IMR-90 (cell line): Measurements from ENCODE around the gene LMO2. TPM values are rescaled to one million over a fixed set of nuclear protein-coding genes. Genes with fewer than 3 reads are reported as not detected.

Experiments used
- ATAC-seq: fragments of 200-7000 bp; cut with Tn5 transposase; 2 replicates; pipeline ENCODE4 v1.9.1; 2020; ENCODE audit warnings: low read depth, mild to moderate bottlenecking, moderate library complexity
- BruUV-seq: library from RNA; stranded (reverse); fragments of 400-500 nt; replicated peaks from 2 replicates; lab custom pipeline; 2021; lab: Mats Ljungman, UMichigan
- CTCF ChIA-PET: fragments of 300-600 bp; formaldehyde crosslinking; extraction: SDS; loops from one replicate; lab custom pipeline; 2021; ENCODE audit warnings: antibody characterized with exemption; lab: Yijun Ruan, JAX
- POLR2A ChIA-PET: fragments of 300-600 bp; sonication (Branson Sonifier 250); formaldehyde crosslinking; loops from one replicate; lab custom pipeline; 2022; ENCODE audit warnings: antibody characterized with exemption; ENCODE audit not compliant: unreplicated experiment; lab: Charles Lee
- DNase-seq: peaks from one replicate; pipeline ENCODE4 v3.0.0; 2013
- H2AFZ ChIP-seq: replicated peaks from 2 replicates; pipeline ENCODE3; 2013; ENCODE audit warnings: low read length, mild to moderate bottlenecking; ENCODE audit not compliant: poor library complexity
- H2AK5ac ChIP-seq: 2 replicates; pipeline ENCODE4 v1.6.1; 2013; ENCODE audit warnings: low read depth, low read length, inconsistent platforms
- H2AK9ac ChIP-seq: replicated peaks from 2 replicates; pipeline ENCODE3; 2013; ENCODE audit warnings: mild to moderate bottlenecking, low read depth, low read length, moderate library complexity; ENCODE audit not compliant: poor library complexity
- H2BK120ac ChIP-seq: 2 replicates; pipeline ENCODE4 v1.6.1; 2013; ENCODE audit warnings: low read depth, low read length, inconsistent platforms
- H2BK15ac ChIP-seq: 3 replicates; pipeline ENCODE4 v1.6.1; 2013; ENCODE audit warnings: low read depth, low read length, inconsistent platforms
- H2BK20ac ChIP-seq: 2 replicates; pipeline ENCODE4 v1.6.1; 2013; ENCODE audit warnings: low read depth, mild to moderate bottlenecking, inconsistent platforms, low read length, moderate library complexity
- H2BK5ac ChIP-seq: 2 replicates; pipeline ENCODE4 v1.6.1; 2013; ENCODE audit warnings: mild to moderate bottlenecking, low read depth, low read length, inconsistent platforms; ENCODE audit not compliant: poor library complexity, severe bottlenecking
- H3K14ac ChIP-seq: replicated peaks from 2 replicates; pipeline ENCODE4 v1.6.1; 2013; ENCODE audit warnings: low read depth, low read length, inconsistent platforms
- H3K18ac ChIP-seq: 2 replicates; pipeline ENCODE4 v1.6.1; 2013; ENCODE audit warnings: low read depth, low read length, control low read depth
- H3K23ac ChIP-seq: 2 replicates; pipeline ENCODE4 v1.6.1; 2013; ENCODE audit warnings: low read depth, low read length, inconsistent platforms
- H3K27ac ChIP-seq: 2 replicates; pipeline ENCODE4 v1.5.1; 2013; ENCODE audit warnings: mild to moderate bottlenecking, control low read depth, low read length; ENCODE audit not compliant: insufficient read depth
- H3K27me3 ChIP-seq: 2 replicates; pipeline ENCODE4 v1.6.1; 2013; ENCODE audit warnings: low read length; ENCODE audit not compliant: control insufficient read depth, insufficient read depth
- H3K36me3 ChIP-seq: 2 replicates; pipeline ENCODE4 v1.6.1; 2013; ENCODE audit warnings: low read length, mixed read lengths; ENCODE audit not compliant: control insufficient read depth, insufficient read depth
- H3K4ac ChIP-seq: 2 replicates; pipeline ENCODE4 v1.6.1; 2013; ENCODE audit warnings: low read depth, low read length, inconsistent platforms
- H3K4me1 ChIP-seq: 2 replicates; pipeline ENCODE4 v1.6.1; 2013; ENCODE audit warnings: low read length, mixed read lengths; ENCODE audit not compliant: control insufficient read depth, insufficient read depth
- H3K4me2 ChIP-seq: 2 replicates; pipeline ENCODE4 v1.6.1; 2013; ENCODE audit warnings: low read depth, mild to moderate bottlenecking, control low read depth, low read length, moderate library complexity
- H3K4me3 ChIP-seq: 2 replicates; pipeline ENCODE4 v1.5.1; 2013; ENCODE audit warnings: low read depth, mild to moderate bottlenecking, control low read depth, low read length, moderate library complexity; ENCODE audit not compliant: insufficient read depth
- H3K56ac ChIP-seq: 2 replicates; pipeline ENCODE4 v1.6.1; 2013; ENCODE audit warnings: low read length, inconsistent platforms; ENCODE audit not compliant: insufficient read depth; ENCODE audit errors: extremely low read depth
- H3K79me1 ChIP-seq, 2 experiments: 2 replicates each; pipeline ENCODE4 v1.6.1; 2013; ENCODE audit warnings: low read length in 2 of 2, inconsistent platforms in 1 of 2, low read depth in 1 of 2
- H3K9ac ChIP-seq: 2 replicates; pipeline ENCODE4 v1.6.1; 2013; ENCODE audit warnings: low read depth, low read length, control low read depth
- H3K9me1 ChIP-seq: 2 replicates; pipeline ENCODE4 v1.6.1; 2013; ENCODE audit warnings: low read length, inconsistent platforms; ENCODE audit not compliant: insufficient read depth
- H3K9me3 ChIP-seq: 2 replicates; pipeline ENCODE4 v1.6.1; 2013; ENCODE audit warnings: low read length; ENCODE audit not compliant: control insufficient read depth, insufficient read depth
- H4K20me1 ChIP-seq: 2 replicates; pipeline ENCODE4 v1.6.1; 2013; ENCODE audit warnings: low read length, inconsistent platforms; ENCODE audit not compliant: insufficient read depth
- H4K5ac ChIP-seq: 2 replicates; pipeline ENCODE4 v1.6.1; 2013; ENCODE audit warnings: mild to moderate bottlenecking, low read depth, low read length, control low read depth
- H4K8ac ChIP-seq, 2 experiments: 2 replicates each; pipeline ENCODE4 v1.6.1; 2013; ENCODE audit warnings: low read depth in 2 of 2, low read length in 2 of 2, control low read depth in 1 of 2, inconsistent platforms in 1 of 2
- H4K91ac ChIP-seq: 2 replicates; pipeline ENCODE4 v1.6.1; 2013; ENCODE audit warnings: low read depth, low read length, inconsistent platforms; ENCODE audit not compliant: insufficient read depth
- BHLHE40 ChIP-seq: fragments of 150-350 bp; IDR thresholded peaks from 2 replicates; pipeline ENCODE4 v1.6.1; 2016; ENCODE audit warnings: mild to moderate bottlenecking, low read depth, low read length
- FOS ChIP-seq: fragments of 150-350 bp; IDR thresholded peaks from 2 replicates; pipeline ENCODE4 v1.6.1; 2016; ENCODE audit warnings: low read depth, low read length
- MAZ ChIP-seq: IDR thresholded peaks from 2 replicates; pipeline ENCODE4 v1.6.1; 2012; ENCODE audit warnings: low read depth, mild to moderate bottlenecking, low read length, improper control_type of control experiment, moderate library complexity, borderline replicate concordance
- MXI1 ChIP-seq: IDR thresholded peaks from 2 replicates; pipeline ENCODE4 v1.6.1; 2012; ENCODE audit warnings: low read depth, mild to moderate bottlenecking, low read length, moderate library complexity, borderline replicate concordance
- NFE2L2 ChIP-seq: fragments of 150-350 bp; IDR thresholded peaks from 2 replicates; pipeline ENCODE4 v1.6.1; 2016; ENCODE audit warnings: low read depth, mild to moderate bottlenecking, low read length
- POLR2A ChIP-seq: IDR thresholded peaks from 2 replicates; pipeline ENCODE4 v1.6.1; 2012; ENCODE audit warnings: mild to moderate bottlenecking, low read depth, low read length
- RCOR1 ChIP-seq: IDR thresholded peaks from 2 replicates; pipeline ENCODE4 v1.6.1; 2012; ENCODE audit warnings: mild to moderate bottlenecking, low read length, improper control_type of control experiment; ENCODE audit not compliant: insufficient replicate concordance
- SMC3 ChIP-seq: fragments of 150-350 bp; IDR thresholded peaks from 2 replicates; pipeline ENCODE4 v1.6.1; 2016; ENCODE audit warnings: low read depth, mild to moderate bottlenecking, antibody characterized with exemption, low read length, moderate library complexity
- WGBS, 2 experiments: methylation state at CpG; one replicate each; pipeline versions ENCODE4 v1.1.5 to v1.1.7; 2013; ENCODE audit warnings: missing lambda C conversion rate in 2 of 2; ENCODE audit not compliant: insufficient read length in 1 of 2; ENCODE audit errors: extremely low coverage in 2 of 2; 5-methylcytosine and 5-hydroxymethylcytosine counted together
- dilution Hi-C: fragments of 300-500 bp; cut with HindIII; formaldehyde crosslinking; loops from one replicate; pipeline ENCODE4 v1.14.3; 2018; ENCODE audit warnings: low sequenced_read_pairs; ENCODE audit not compliant: unreplicated experiment
- in situ Hi-C: fragments of 300-500 bp; cut with MboI; formaldehyde crosslinking; loops from 3 replicates; pipeline ENCODE4 v1.14.3; 2019; ENCODE audit warnings: low sequenced_read_pairs, inconsistent platforms, mixed read lengths
- intact Hi-C: fragments of 100-400 bp; cut with micrococcal nuclease; formaldehyde crosslinking; loops from 2 replicates; pipeline ENCODE4 v1.10.0; 2022
- polyA plus RNA-seq, 3 experiments: library from polyadenylated mRNA; depleted of rRNA; stranded (reverse); fragments of >200 nt; gene quantifications; 2 replicates each; pipeline ENCODE4 v1.2.3, GENCODE V29; 2012; ENCODE audit warnings: low replicate concordance in 1 of 3
- total RNA-seq: library from RNA; depleted of rRNA; stranded (reverse); fragments of >200 nt; gene quantifications from 2 replicates; pipeline ENCODE4 v1.2.3, GENCODE V29; 2012
- TF ChIP-seq, protein P1 (sequence below): conservative IDR thresholded peaks from 2 replicates; pipeline ENCODE4 v1.5.1; 2012; ENCODE audit warnings: mild to moderate bottlenecking, low read depth, low read length, improper control_type of control experiment
- TF ChIP-seq, protein P2 (sequence below): fragments of 150-350 bp; IDR thresholded peaks from 2 replicates; pipeline ENCODE4 v1.6.1; 2016; ENCODE audit warnings: low read depth, mild to moderate bottlenecking, low read length, moderate library complexity, borderline replicate concordance

Gene LMO2
- total and polyA plus RNA-seq, 2 of the 4 experiments (the other 2 are of a cell fraction), result not detected

DNA sequence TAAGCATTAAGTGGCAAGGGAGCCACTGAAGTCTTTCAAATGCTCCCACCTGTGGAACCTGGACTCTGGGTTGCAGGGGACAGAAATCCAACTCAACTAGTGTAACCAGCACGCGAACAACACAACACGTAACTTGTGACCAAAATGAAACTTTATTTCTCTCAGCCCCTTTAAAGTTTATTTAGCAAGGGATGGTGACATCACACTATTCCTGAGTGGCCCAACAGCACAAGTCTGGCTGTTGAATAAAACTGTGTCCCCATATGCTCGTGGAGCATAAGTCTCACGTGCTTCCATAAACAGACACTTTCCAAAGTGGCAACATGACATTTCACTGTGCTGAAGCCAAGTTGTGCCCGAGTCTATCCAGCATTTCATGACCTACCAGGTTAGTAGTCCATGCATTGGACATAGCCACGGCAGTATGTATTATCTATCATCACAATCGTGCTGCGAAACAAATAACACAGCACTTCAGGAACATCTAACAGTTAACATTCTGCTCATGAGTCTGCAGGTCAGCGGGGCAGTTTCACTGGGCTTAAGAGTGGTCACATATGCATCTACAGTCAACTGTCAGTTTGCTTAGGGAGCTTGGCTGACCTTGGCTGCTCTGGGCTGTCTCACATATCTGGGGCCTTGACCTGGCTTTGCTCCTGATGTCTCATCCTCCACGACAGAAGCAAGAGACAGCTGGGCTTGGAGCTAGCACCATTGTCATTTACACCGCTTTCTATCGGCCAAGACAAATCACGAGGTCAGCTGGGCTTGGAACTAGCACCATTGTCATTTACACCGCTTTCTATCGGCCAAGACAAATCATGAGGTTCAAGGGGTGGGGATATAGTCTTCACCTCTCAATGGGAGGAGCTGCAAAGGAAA is 35.0 kb upstream of the LMO2 start:
- H2BK15ac ChIP-seq, result no peak overlapping the region
- H3K18ac ChIP-seq, result no peak overlapping the region
- CTCF ChIA-PET, result no interaction called here
- no peak overlapping the region for H3K14ac ChIP-seq
- H3K79me1 ChIP-seq, result no peaks in the 10 kb centered on the region
- no peak overlapping the region for H3K23ac ChIP-seq
- peaks cover 2% of the 10 kb centered on the region for H3K9me3 ChIP-seq
- no peak overlapping the region for H2BK5ac ChIP-seq
- WGBS, 2 experiments, result 58% methylated on average over 8 of the region's 16 CpGs; no CpG with 5 or more reads in 1 of the 2 experiments
- H4K20me1 ChIP-seq, result no peaks in the 10 kb centered on the region
- H4K91ac ChIP-seq, result no peak overlapping the region
- no peak overlapping the region for H4K8ac ChIP-seq
- H2AK5ac ChIP-seq, result no peak overlapping the region
- POLR2A ChIA-PET, result no interaction called here
- TF ChIP-seq MAZ, result no peak
- TF ChIP-seq, protein P1, sequence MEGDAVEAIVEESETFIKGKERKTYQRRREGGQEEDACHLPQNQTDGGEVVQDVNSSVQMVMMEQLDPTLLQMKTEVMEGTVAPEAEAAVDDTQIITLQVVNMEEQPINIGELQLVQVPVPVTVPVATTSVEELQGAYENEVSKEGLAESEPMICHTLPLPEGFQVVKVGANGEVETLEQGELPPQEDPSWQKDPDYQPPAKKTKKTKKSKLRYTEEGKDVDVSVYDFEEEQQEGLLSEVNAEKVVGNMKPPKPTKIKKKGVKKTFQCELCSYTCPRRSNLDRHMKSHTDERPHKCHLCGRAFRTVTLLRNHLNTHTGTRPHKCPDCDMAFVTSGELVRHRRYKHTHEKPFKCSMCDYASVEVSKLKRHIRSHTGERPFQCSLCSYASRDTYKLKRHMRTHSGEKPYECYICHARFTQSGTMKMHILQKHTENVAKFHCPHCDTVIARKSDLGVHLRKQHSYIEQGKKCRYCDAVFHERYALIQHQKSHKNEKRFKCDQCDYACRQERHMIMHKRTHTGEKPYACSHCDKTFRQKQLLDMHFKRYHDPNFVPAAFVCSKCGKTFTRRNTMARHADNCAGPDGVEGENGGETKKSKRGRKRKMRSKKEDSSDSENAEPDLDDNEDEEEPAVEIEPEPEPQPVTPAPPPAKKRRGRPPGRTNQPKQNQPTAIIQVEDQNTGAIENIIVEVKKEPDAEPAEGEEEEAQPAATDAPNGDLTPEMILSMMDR, result no peak
- no peak for TF ChIP-seq NFE2L2
- TF ChIP-seq MXI1, result no peak
- TF ChIP-seq POLR2A, result no peak
- TF ChIP-seq BHLHE40, result no peak
- no peak for TF ChIP-seq RCOR1
- TF ChIP-seq, protein P2, sequence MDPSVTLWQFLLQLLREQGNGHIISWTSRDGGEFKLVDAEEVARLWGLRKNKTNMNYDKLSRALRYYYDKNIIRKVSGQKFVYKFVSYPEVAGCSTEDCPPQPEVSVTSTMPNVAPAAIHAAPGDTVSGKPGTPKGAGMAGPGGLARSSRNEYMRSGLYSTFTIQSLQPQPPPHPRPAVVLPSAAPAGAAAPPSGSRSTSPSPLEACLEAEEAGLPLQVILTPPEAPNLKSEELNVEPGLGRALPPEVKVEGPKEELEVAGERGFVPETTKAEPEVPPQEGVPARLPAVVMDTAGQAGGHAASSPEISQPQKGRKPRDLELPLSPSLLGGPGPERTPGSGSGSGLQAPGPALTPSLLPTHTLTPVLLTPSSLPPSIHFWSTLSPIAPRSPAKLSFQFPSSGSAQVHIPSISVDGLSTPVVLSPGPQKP, result no peak
- no peak for TF ChIP-seq FOS
- no peak for TF ChIP-seq SMC3
- no peak overlapping the region for H3K4me3 ChIP-seq
- no peak overlapping the region for H2BK120ac ChIP-seq
- intact Hi-C loops, result no loop called here
- dilution Hi-C loops, result no loop called here
- no peak overlapping the region for H3K27ac ChIP-seq
- no peaks in the 10 kb centered on the region for H3K9me1 ChIP-seq
- H3K4ac ChIP-seq, result no peak overlapping the region
- H2AFZ ChIP-seq, result no peak overlapping the region
- no TSS peak for BruUV-seq
- in situ Hi-C loops, result no loop called here
- no peak for ATAC-seq
- DNase-seq, result no peak
- H2BK20ac ChIP-seq, result no peak overlapping the region
- H3K56ac ChIP-seq, result no peak overlapping the region
- H3K9ac ChIP-seq, result no peak overlapping the region
- no peaks in the 10 kb centered on the region for H3K36me3 ChIP-seq
- peaks cover 3% of the 10 kb centered on the region; the same call in 1 of the 2 replicates for H3K4me1 ChIP-seq
- H3K4me2 ChIP-seq, result no peak overlapping the region
- peaks cover 32% of the 10 kb centered on the region for H3K27me3 ChIP-seq
- no peak overlapping the region for H2AK9ac ChIP-seq
- no peak overlapping the region for H4K5ac ChIP-seq
